ENCODE results near the gene SEMA3F.

The SEMA3F gene

DNA sequence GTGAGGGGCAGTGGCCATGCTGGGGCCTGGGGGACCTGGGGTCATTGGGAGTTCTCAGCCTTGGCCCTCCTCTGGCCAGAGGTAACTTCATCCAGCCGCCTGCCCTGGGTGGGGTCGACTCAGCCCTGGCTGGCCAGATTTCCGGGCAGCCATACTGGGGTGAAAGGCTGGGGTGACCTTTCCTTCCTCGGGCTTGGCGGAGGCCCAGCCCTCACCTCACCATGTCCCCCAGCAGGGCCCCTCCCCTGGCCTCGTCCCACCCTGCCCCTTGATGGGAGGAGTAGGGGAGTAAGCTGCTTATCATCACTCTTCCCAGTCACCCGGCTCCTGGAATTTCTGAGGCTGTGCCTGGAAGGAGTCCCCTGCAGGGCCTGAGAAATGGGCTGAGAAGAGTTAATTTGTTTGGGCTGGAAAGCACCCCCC is 5.4 kb downstream of the SEMA3F start:
- Histone ChIP-seq H2AFZ (ENCODE audit: low read depth, low read length) (no peak overlapping the region), H3K4me1 (ENCODE audit: control insufficient read depth, insufficient read depth, low read depth, low read length) (peaks cover 54% of the 10 kb centered on the region), H2AK5ac (ENCODE audit: low read length, severe bottlenecking) (peak overlapping the region; percentile 19), H4K91ac (ENCODE audit: low read length) (no peak overlapping the region), H2BK12ac (ENCODE audit: low read length in 2 of 2) (no peak overlapping the region), H3K4me2 (ENCODE audit: low read length, poor library complexity, severe bottlenecking) (no peak overlapping the region), H3K9ac (ENCODE audit: low read length) (no peak overlapping the region), H3K79me1 (replicated peaks; ENCODE audit: low read length, poor library complexity, severe bottlenecking) (peaks cover 3% of the 10 kb centered on the region), H2BK15ac (ENCODE audit: low read depth, poor library complexity, severe bottlenecking) (no peak overlapping the region), H3K14ac (ENCODE audit: low read length in 2 of 2) (no peak overlapping the region), H3K36me3 (ENCODE audit: control insufficient read depth in 1 of 2, insufficient read depth in 2 of 2, low read depth in 1 of 2, low read length in 2 of 2) (peaks cover 0 to 33% of the 10 kb centered on the region in 2 experiments), H3K4ac (ENCODE audit: low read depth in 1 of 2, low read length in 2 of 2) (no peak overlapping the region), H2BK5ac (ENCODE audit: low read depth, low read length, poor library complexity, severe bottlenecking) (no peak overlapping the region), H2BK120ac (ENCODE audit: low read depth, low read length) (no peak overlapping the region), H3K18ac (ENCODE audit: low read depth in 1 of 2, low read length in 2 of 2) (no peak overlapping the region), H3K27ac (ENCODE audit: low read length, poor library complexity, severe bottlenecking) (no peak overlapping the region), H3K27me3 (ENCODE audit: control insufficient read depth in 1 of 2, insufficient read depth in 1 of 2, low read length in 2 of 2) (peaks cover 28 to 33% of the 10 kb centered on the region in 2 experiments), H3K4me3 (ENCODE audit: insufficient read depth in 1 of 2, low read depth in 1 of 2, low read length in 2 of 2) (no peak overlapping the region), H4K8ac (ENCODE audit: low read length) (no peak overlapping the region), H3K9me3 (ENCODE audit: control insufficient read depth, low read length) (no peaks in the 10 kb centered on the region), H3K23ac (ENCODE audit: low read length in 2 of 2) (no peak overlapping the region)
- 68% methylated on average over 4 of the region's 7 CpGs for WGBS
- no peak for DNase-seq

GRCh38 chr3:50161320-50161719 is 6.2 kb downstream of the SEMA3F start:
- Histone ChIP-seq H2BK12ac (ENCODE audit: low read length in 2 of 2) (no peak overlapping the region), H3K79me1 (replicated peaks; ENCODE audit: low read length, poor library complexity, severe bottlenecking) (peaks cover under 1% of the 10 kb centered on the region), H3K36me3 (ENCODE audit: control insufficient read depth in 1 of 2, insufficient read depth in 2 of 2, low read depth in 1 of 2, low read length in 2 of 2) (peaks cover 0 to 33% of the 10 kb centered on the region in 2 experiments), H3K27ac (ENCODE audit: low read length, poor library complexity, severe bottlenecking) (no peak overlapping the region), H3K9ac (ENCODE audit: low read length) (no peak overlapping the region), H3K4me2 (ENCODE audit: low read length, poor library complexity, severe bottlenecking) (no peak overlapping the region), H3K23ac (ENCODE audit: low read length in 2 of 2) (no peak overlapping the region), H3K4me3 (ENCODE audit: insufficient read depth in 1 of 2, low read depth in 1 of 2, low read length in 2 of 2) (no peak overlapping the region), H3K9me3 (ENCODE audit: control insufficient read depth, low read length) (no peaks in the 10 kb centered on the region), H2AK5ac (ENCODE audit: low read length, severe bottlenecking) (no peak overlapping the region), H3K4me1 (ENCODE audit: control insufficient read depth, insufficient read depth, low read depth, low read length) (peaks cover 55% of the 10 kb centered on the region), H2BK15ac (ENCODE audit: low read depth, poor library complexity, severe bottlenecking) (no peak overlapping the region), H4K8ac (ENCODE audit: low read length) (no peak overlapping the region), H3K18ac (ENCODE audit: low read depth in 1 of 2, low read length in 2 of 2) (no peak overlapping the region), H3K27me3 (ENCODE audit: control insufficient read depth in 1 of 2, insufficient read depth in 1 of 2, low read length in 2 of 2) (peaks cover 20 to 25% of the 10 kb centered on the region in 2 experiments), H3K4ac (ENCODE audit: low read depth in 1 of 2, low read length in 2 of 2) (no peak overlapping the region), H2BK5ac (ENCODE audit: low read depth, low read length, poor library complexity, severe bottlenecking) (no peak overlapping the region), H3K14ac (ENCODE audit: low read length in 2 of 2) (no peak overlapping the region), H2BK120ac (ENCODE audit: low read depth, low read length) (no peak overlapping the region), H4K91ac (ENCODE audit: low read length) (no peak overlapping the region), H2AFZ (ENCODE audit: low read depth, low read length) (no peak overlapping the region)
- DNase-seq, result no peak
- WGBS, result 87% methylated on average over 13 of the region's 13 CpGs

DNA sequence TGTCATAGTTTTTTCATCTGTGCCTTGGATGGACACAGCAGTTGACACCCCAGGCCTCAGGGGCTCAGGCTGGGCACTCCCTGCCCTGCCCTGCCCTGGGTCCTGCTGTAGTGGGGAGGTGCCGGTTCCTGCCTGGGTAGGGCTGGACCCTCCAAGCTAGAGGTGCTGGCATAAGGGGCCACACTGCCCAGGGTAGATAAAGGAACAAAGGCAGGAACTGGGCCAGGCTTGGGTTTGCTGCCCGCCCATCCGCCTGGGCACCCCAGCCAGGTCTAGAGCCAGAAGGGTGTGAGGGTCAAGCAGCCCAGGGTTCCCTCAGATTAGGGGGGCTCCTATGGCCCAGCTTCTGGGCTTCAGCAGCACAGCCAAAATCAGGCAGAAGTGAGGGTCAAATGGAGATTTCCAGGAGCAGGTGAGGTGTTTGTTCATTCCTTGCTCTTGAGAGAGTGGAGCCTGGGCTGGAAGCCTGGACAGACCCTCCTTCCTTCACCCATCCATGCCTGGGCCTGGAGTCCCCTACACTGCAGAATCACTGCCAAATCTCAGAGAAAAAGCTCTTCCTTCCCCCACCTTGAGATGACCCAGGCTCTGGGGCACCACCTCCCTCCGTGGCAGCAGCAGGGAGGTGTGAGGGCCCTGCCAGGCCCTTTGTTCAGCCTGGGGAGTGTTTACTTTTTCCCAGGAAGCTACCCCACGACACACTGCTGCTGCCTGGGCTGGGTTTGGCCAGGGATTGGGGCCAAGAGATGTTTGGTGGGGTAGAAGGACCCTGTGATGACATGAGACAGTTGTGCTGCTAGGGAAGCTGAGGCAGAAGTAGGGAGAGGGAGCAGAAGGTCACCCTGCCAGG is 7.1 kb downstream of the SEMA3F start:
- H3K79me1 ChIP-seq (replicated peaks; ENCODE audit: low read length, poor library complexity, severe bottlenecking), result no peaks in the 10 kb centered on the region
- H2BK120ac ChIP-seq (ENCODE audit: low read depth, low read length), result no peak overlapping the region
- no peak for DNase-seq
- H4K8ac ChIP-seq (ENCODE audit: low read length), result no peak overlapping the region
- H3K4me2 ChIP-seq (ENCODE audit: low read length, poor library complexity, severe bottlenecking), result no peak overlapping the region
- WGBS, result 71% methylated on average over 5 of the region's 5 CpGs
- no peak overlapping the region for H3K4ac ChIP-seq (ENCODE audit: low read depth in 1 of 2, low read length in 2 of 2)
- H3K14ac ChIP-seq (ENCODE audit: low read length in 2 of 2), result no peak overlapping the region
- peaks cover 0 to 33% of the 10 kb centered on the region in 2 experiments for H3K36me3 ChIP-seq (ENCODE audit: control insufficient read depth in 1 of 2, insufficient read depth in 2 of 2, low read depth in 1 of 2, low read length in 2 of 2)
- H3K23ac ChIP-seq (ENCODE audit: low read length in 2 of 2), result no peak overlapping the region
- H2AFZ ChIP-seq (ENCODE audit: low read depth, low read length), result no peak overlapping the region
- peaks cover 53% of the 10 kb centered on the region for H3K4me1 ChIP-seq (ENCODE audit: control insufficient read depth, insufficient read depth, low read depth, low read length)
- H3K9me3 ChIP-seq (ENCODE audit: control insufficient read depth, low read length), result no peaks in the 10 kb centered on the region
- no peak overlapping the region for H4K91ac ChIP-seq (ENCODE audit: low read length)
- H3K18ac ChIP-seq (ENCODE audit: low read depth in 1 of 2, low read length in 2 of 2), result no peak overlapping the region
- H2AK5ac ChIP-seq (ENCODE audit: low read length, severe bottlenecking), result peak overlapping the region; percentile 51
- H2BK15ac ChIP-seq (ENCODE audit: low read depth, poor library complexity, severe bottlenecking), result peak overlapping the region; percentile 1
- peaks cover 14 to 16% of the 10 kb centered on the region in 2 experiments for H3K27me3 ChIP-seq (ENCODE audit: control insufficient read depth in 1 of 2, insufficient read depth in 1 of 2, low read length in 2 of 2)
- no peak overlapping the region for H3K9ac ChIP-seq (ENCODE audit: low read length)
- H3K4me3 ChIP-seq (ENCODE audit: insufficient read depth in 1 of 2, low read depth in 1 of 2, low read length in 2 of 2), result no peak overlapping the region
- H2BK12ac ChIP-seq (ENCODE audit: low read length in 2 of 2), result no peak overlapping the region
- no peak overlapping the region for H2BK5ac ChIP-seq (ENCODE audit: low read depth, low read length, poor library complexity, severe bottlenecking)
- H3K27ac ChIP-seq (ENCODE audit: low read length, poor library complexity, severe bottlenecking), result no peak overlapping the region

DNA sequence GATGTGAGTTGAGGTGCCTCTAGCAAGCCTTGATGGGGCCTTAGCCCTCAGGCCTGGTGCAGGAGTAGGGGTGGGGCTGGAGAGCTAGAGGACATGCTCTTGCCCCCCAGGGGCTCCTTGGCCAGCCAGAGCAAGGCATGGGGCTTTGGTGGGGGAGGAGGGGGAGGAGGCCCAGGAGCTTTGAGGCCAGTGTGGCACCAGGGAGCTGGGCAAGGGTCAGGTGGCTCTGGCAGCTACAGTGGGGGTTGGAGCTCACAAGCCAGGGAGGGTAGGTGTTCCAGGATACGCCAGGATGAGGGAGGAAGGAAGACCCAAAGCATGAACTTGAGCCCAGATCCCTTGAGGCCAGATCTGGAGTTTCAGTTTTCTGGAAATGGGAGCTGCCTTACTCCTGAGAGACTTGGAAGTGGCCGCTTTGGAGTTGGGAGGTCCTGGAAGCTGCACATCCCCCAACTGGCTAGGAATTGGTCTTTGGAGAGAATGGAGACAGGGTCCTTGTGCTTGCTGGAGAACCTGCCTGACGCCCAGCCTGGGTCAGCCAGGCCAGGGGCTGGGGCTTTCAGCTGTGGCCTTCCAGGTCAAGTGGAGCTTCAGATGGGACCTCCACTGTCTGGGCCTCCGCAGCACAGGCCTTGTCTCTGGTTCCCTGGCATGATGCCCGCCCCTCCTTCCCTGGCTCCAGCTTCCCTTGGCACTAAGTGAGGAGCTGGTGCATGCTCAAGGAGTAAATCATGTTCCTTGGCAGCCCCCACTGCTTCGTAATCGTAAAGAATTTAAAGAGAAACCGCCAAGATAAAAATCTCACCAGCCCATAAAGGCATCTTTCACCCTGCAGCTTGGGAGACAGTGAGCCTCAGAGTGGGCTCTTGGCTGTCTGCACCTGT is 8.7 kb downstream of the SEMA3F start:
- no peaks in the 10 kb centered on the region for H3K79me1 ChIP-seq (replicated peaks; ENCODE audit: low read length, poor library complexity, severe bottlenecking)
- no peak overlapping the region for H2BK120ac ChIP-seq (ENCODE audit: low read depth, low read length)
- H3K4me3 ChIP-seq (ENCODE audit: insufficient read depth in 1 of 2, low read depth in 1 of 2, low read length in 2 of 2), result peak overlapping the region in 1 of 2 experiments; percentile 48
- peak overlapping the region; percentile 33 for H2AK5ac ChIP-seq (ENCODE audit: low read length, severe bottlenecking)
- H3K27me3 ChIP-seq (ENCODE audit: control insufficient read depth in 1 of 2, insufficient read depth in 1 of 2, low read length in 2 of 2), result peaks cover 7 to 11% of the 10 kb centered on the region in 2 experiments
- no peak overlapping the region for H3K23ac ChIP-seq (ENCODE audit: low read length in 2 of 2)
- no peak overlapping the region for H4K91ac ChIP-seq (ENCODE audit: low read length)
- no peak overlapping the region for H3K14ac ChIP-seq (ENCODE audit: low read length in 2 of 2)
- H4K8ac ChIP-seq (ENCODE audit: low read length), result no peak overlapping the region
- DNase-seq, result no peak
- H2BK5ac ChIP-seq (ENCODE audit: low read depth, low read length, poor library complexity, severe bottlenecking), result no peak overlapping the region
- H3K4ac ChIP-seq (ENCODE audit: low read depth in 1 of 2, low read length in 2 of 2), result no peak overlapping the region
- no peak overlapping the region for H3K4me2 ChIP-seq (ENCODE audit: low read length, poor library complexity, severe bottlenecking)
- H3K18ac ChIP-seq (ENCODE audit: low read depth in 1 of 2, low read length in 2 of 2), result no peak overlapping the region
- H3K9me3 ChIP-seq (ENCODE audit: control insufficient read depth, low read length), result no peaks in the 10 kb centered on the region
- 88% methylated on average over 8 of the region's 8 CpGs for WGBS
- peaks cover 55% of the 10 kb centered on the region for H3K4me1 ChIP-seq (ENCODE audit: control insufficient read depth, insufficient read depth, low read depth, low read length)
- peaks cover 0 to 33% of the 10 kb centered on the region in 2 experiments for H3K36me3 ChIP-seq (ENCODE audit: control insufficient read depth in 1 of 2, insufficient read depth in 2 of 2, low read depth in 1 of 2, low read length in 2 of 2)
- no peak overlapping the region for H2BK12ac ChIP-seq (ENCODE audit: low read length in 2 of 2)
- no peak overlapping the region for H2AFZ ChIP-seq (ENCODE audit: low read depth, low read length)
- no peak overlapping the region for H3K27ac ChIP-seq (ENCODE audit: low read length, poor library complexity, severe bottlenecking)
- no peak overlapping the region for H2BK15ac ChIP-seq (ENCODE audit: low read depth, poor library complexity, severe bottlenecking)
- H3K9ac ChIP-seq (ENCODE audit: low read length), result peak overlapping the region; percentile 27
